Astrocyte of the hippocampus (primary cell): ENCODE data around the gene ERF.

ENCODE experiments used
- DNase-seq: peaks from one replicate; pipeline ENCODE4 v3.0.0; 2011; ENCODE audit warnings: low read depth, low spot score

ERF gene

DNA sequence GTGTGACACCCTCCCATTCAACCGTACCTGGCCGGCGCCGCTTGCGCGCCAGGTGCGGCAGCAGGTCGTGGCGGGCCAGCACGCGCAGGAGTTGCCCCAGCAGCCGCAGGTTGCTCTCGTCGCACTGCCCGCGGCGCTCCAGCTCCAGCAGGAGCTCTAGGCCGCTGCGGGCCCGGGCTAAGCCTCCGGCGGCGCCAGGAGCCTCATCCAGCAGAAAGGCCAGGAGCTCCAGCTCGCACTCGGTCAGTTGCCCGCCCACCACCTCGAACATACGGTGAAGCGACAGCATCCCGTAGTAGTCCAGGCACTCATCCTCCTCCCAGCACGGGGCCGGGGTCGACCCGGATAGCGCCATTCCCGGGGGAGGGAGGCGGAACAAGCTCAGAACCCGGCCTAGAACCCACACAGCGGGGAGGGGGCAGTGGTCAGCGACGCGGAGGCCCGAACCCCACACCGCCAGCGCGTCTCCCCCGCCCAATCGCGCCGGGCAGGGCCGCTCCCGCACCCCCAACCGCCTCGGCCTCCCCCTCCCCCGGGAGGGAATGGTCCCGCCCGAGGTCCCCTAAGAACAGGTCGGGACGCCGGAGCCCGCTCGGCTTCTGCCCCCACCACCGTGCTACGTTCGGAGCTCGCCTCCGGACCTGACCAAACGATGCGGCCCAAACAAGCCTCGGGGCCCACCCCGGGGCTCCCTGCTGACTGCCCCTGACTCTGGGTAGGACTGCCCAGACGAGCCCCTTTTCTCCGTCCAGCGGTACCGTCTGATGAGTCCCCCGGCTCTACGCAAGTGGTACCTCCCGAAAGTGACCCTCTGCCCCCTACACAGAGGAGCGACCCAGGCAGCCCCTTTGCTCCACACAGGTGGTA lies 38.0 kb downstream of the ERF start:
- peak; percentile 63 for DNase-seq

DNA sequence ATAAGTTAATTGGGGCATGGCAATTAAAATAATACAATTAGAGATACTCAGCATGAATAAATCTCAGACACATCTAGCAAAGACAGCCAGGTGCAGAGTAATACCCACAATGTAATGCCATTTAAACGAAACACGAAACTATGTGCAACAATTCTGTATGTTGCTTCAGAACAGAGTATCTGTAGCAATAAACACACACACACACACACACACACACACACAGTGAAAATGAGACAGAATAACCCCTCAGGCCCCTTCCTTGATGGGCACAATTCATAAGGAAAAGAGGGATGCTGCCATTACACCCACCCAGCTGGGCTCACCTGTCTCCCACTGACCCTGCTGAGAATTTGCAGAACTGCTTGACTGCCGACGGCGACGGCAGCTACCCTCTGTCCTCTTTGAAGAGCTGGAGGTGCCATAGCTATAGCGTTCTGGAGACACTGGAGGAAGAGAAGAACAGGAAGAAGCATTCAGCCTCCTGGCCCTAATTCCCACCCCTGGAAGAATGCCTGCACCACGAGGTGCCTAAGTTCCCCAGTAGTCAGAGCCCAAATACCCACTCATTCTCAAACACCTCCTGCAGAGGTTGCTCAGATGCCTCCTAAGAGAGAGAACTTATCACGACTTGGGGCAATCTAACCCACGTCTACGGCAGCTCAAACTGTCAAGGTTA lies 40.0 kb downstream of the ERF start:
- DNase-seq, result no peak

GRCh38 chr19:42212886-42213285 lies 42.0 kb downstream of the ERF start:
- no peak for DNase-seq

DNA sequence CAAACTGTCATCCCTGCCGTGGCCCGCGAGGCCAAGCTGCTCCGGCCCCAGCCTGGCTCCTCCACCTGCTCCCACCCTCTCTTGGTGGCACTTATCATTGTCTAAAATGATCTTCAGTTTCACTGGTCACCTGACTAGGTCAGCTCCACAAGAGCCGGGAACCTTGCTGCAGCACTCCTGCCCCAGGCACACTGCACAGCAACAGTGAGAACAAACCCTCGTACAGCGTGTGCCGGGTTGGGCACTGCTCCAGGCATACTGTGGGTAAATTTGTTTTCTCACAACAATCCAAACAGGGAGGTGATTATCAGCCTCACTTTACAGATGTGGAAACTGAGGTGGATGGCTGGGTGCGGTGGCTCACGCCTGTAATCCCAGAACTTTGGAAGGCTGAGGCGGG lies 46.3 kb downstream of the ERF start:
- DNase-seq, result no peak

GRCh38 chr19:42207767-42208271 lies 47.1 kb downstream of the ERF start:
- peak; percentile 75 for DNase-seq

- no peak for DNase-seq
These were observed 47.8 kb downstream of the ERF start for GRCh38 chr19:42206871-42207755.

- no peak for DNase-seq
These were observed 50.3 kb downstream of the ERF start for GRCh38 chr19:42204664-42205063.

- no peak for DNase-seq
These were observed 51.2 kb downstream of the ERF start for GRCh38 chr19:42203700-42204099.

DNA sequence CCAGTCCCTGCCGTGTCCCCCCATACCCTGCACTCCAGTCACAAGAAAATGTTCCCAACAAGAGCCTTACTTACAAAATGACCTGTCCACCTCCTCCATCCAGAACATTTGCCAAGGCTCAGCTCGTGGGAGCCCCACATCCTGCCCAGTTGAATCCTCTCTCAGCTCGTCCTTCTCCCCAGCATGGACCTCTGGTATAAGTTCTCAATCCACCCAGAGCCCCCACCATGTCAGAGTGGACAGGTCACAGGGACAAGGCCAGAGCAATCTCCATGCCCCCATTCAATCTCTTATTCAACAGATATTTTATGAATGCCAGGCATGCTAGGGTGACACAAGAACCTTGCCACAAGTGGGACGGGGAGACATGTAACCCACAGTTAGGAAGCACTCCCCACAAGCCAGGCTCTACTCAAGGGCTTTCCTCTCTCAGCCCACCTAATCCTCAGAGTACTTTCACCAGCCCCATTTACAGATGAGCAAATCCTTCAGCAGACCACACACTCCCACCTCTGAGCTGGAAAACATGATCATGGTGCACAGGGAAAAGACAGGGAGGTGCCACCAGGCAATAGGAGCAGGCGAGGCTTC lies 52.5 kb downstream of the ERF start:
- no peak for DNase-seq

- no peak for DNase-seq
These were observed 53.2 kb downstream of the ERF start for GRCh38 chr19:42201489-42202289.

DNA sequence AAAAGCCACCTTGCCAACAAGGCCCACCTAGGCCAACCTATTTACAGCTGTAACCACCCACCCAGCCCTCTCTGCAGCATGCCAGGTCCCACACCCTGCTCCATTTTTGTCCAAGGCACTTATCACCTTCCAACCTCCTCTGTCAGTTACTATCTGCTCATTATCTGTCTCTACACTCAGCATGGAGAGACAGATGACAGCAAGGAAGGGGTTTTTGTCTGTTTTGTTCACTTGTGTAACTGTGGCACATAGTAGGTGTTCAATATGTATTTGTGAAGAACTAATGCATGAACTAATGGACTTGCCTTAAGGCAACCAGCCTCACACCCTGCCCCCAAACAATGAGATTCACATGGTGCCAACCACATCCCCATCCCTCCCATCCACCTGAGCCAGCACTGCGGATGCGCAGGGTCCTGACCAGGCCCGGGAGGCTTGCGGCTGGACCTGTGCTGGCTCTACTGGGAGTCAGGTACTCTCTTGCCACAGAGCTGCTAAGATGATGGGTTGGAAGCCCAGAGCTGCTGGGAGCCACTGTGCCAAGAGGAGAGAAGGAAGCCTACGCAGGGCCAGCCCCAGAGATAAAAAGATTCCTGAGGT lies 54.7 kb downstream of the ERF start:
- DNase-seq, result no peak

GRCh38 chr19:42199440-42200115 lies 55.4 kb downstream of the ERF start:
- DNase-seq, result no peak

- DNase-seq, result no peak
These were observed 56.1 kb downstream of the ERF start for GRCh38 chr19:42198676-42199439.
